Right renal cortex interstitium (tissue), 3 donors: ENCODE measurements around the gene PAOX. TPM values are rescaled to one million over a fixed set of nuclear protein-coding genes. Genes with fewer than 3 reads are reported as not detected.
"Not testable (repeated sequence)": the region's sequence is repeated elsewhere in the genome, so short reads cannot be mapped to it uniquely, and the experiment has no call there.

Source experiments
- DNase-seq, 3 donors: peaks; one replicate each; pipeline ENCODE4 v3.0.0-alpha.2; 2013; ENCODE audit warnings: low read depth in 3 of 3, low spot score in 2 of 3
- polyA plus RNA-seq, 3 donors: library from polyadenylated mRNA; unstranded; fragments of 120-200 nt; gene quantifications; one replicate each; pipeline ENCODE4 v1.2.1, GENCODE V29; 2013; ENCODE audit not compliant: insufficient read length in 3 of 3

PAOX gene
- polyA plus RNA-seq, 3 donors, result 3.8 to 6.2 (median 4.2) TPM

- no peak for DNase-seq
Observed at GRCh38 chr10:133400624-133401424, 21.8 kb downstream of the PAOX start.

GRCh38 chr10:133401500-133401899 lies 22.4 kb downstream of the PAOX start:
- no peak for DNase-seq

- no peak for DNase-seq
Observed at GRCh38 chr10:133401981-133402725, 23.1 kb downstream of the PAOX start.

DNA sequence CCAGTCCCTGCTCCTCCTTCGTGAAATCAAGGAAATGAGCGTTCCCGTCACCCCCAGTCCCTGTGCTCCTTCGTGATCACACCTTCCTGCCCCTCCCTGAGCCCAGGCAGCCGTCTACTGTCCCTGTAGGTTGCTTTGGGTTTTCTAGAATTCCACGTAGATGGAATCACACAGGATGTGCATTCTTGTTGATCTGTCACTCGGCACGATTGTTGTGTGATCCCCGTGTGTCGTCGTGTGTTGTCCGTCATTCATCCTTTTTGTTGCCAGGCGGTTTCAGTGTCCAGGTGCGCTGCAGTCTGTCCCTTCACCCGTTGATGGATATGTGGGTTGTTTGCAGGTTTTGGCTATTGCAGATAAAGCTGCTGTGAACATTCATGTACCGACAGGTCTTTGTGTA lies 24.3 kb downstream of the PAOX start:
- no peak for DNase-seq

DNA sequence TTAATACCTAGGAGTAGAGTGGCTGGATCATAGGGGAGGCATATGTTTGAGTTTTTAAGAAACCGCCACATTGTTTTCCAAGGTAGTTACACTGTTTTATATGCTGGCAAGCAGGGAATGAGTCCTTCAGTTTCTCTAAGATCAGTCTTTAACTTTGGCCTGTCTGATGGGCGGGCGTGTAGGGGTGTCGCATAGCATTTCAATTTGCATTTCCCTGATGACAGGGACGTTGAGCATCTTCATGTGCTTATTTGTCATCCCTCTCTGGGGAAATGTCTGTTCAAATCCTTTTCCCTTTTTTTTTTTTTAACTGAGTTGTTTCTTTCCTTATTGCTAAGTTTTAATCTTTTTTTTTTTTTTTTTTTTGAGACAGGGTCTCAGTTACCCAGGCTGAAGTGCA lies 24.7 kb downstream of the PAOX start:
- no peak for DNase-seq

GRCh38 chr10:133405272-133405671 lies 26.2 kb downstream of the PAOX start:
- no peak for DNase-seq

DNA sequence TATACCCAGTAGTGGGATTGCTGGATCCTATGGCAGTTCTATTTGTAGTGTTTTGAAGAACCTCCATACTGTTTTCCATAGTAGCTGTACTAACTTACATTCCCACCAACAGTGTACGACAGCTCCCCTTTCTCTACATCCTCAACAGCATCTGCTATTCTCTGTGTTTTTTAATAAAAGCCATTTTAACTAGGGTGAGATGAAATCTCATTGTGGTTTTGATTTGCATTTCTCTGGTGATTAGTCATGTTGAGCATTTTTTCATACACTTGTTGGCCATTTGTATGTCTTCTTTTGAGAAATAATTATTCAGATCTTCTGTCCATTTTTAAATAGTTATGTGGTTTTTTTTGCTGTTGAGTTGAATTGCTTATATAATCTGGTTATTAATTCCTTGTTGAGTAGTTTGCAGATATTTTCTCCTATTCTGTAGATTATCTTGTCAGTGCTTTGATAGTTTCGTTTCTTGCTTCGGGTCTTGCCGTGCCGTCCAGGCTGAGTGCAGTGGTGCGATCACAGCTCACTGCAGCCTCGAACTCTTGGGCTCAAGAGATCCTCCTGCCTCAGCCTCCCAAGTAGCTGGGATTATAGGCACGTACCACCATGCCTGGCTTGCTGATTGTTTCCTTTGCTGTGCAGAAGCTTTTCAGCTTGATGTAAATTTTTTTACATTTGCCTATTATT lies 26.9 kb downstream of the PAOX start:
- no peak for DNase-seq

DNA sequence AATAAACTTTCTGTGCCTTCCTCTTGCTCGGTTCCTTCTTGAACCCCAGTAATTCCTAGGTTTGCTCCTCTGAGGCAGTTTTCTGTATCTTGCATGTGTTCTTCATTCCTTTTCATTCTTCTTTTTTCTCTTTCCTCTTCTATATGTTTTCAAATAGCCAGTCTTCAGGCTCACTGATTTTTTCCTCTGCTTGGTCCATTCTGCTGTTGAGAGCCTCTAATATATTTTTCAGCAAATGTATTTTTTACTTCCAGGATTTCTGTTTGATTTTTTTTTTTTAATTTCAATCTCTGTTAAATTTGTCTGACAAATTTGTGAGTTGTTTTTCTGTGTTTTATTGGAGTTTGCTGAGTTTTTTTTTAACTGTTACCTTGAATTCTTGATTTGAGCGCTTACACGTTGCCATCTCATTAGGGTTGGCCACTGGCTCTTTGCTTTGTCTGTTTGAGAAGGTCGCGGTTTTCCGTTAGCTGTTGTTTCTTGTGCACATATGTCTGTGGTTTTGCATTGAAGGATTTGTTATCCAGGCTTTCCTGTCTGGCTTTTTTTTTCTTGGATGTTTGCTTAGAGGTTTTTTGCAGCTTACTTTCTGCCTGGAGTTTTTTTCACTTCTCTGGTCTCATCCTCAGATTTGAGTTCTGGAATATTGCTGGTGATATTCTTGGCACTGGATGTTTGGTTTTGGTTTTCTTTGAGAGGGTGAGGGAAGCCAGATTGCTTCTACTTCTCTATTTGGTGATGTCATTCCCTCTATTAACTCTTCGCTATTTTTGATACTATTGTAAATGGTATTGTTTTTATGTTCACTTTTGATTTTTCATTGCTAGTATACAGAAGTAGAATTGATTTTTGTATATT lies 32.7 kb downstream of the PAOX start:
- DNase-seq, result no peak

DNA sequence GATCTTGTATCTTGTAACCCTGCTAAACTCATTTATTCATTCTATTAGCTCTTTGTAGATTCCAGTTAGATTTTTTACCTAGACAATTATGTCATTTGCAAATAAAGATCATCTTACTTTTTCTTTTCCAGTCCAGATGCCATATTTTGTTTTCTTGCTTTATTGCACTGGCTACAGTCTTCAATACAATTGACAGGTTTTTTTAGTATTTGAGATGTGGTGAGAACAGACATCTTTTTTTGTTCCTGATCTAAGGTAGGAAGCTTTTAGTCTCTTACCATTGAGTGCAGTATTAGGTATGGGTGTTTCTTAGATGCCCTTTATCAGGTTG lies 33.3 kb downstream of the PAOX start:
- no peak for DNase-seq

DNA sequence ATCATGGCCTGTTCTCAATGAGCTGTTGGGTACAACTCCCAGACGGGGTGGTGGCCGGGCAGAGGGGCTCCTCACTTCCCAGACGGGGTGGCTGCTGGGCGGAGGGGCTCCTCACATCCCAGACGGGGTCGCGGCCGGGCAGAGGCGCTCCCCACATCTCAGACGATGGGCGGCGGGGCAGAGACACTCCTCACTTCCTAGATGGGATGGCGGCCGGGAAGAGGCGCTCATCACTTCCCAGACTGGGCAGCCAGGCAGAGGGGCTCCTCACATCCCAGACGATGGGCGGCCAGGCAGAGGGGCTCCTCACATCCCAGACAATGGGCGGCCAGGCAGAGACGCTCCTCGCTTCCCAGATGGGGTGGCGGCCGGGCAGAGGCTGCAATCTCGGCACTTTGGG lies 35.3 kb downstream of the PAOX start:
- not testable (repeated sequence) for DNase-seq

- no peak for DNase-seq
Observed at GRCh38 chr10:133415752-133416151, 36.7 kb downstream of the PAOX start.

DNA sequence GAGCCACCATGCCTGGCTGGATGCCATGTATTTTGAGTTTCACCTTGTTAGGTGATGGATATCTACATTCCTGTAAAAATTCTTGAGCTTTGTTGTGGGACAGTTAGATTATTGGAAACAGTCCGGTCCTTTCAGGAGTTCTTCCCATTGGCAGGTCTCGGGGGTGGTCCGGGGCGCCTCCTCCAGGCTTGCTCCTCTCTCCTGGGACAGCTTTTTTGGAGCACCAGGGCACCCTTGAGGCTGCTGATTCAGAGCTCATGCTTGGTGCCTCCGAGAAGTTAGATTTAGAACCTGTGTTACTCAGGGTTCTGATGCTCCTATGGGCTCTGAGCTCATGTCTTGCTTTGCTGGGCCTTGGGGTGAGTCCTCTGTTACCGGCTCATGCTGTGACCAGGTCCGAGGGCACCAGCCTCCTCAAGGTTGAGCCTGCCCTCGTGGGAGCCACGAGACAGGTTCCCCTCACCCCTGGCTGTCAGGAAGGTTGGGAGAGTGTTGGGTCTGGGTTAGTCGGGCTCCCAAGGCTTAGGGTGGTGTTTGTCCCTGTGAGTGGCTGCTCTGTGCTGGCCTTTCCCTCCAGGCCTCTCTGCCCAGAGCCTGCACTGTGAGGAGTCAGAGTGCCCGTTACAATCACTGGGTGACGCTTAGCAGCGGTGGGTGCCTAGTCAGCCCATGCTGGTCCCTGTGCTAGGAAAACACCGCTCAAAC lies 39.4 kb downstream of the PAOX start:
- no peak for DNase-seq

DNA sequence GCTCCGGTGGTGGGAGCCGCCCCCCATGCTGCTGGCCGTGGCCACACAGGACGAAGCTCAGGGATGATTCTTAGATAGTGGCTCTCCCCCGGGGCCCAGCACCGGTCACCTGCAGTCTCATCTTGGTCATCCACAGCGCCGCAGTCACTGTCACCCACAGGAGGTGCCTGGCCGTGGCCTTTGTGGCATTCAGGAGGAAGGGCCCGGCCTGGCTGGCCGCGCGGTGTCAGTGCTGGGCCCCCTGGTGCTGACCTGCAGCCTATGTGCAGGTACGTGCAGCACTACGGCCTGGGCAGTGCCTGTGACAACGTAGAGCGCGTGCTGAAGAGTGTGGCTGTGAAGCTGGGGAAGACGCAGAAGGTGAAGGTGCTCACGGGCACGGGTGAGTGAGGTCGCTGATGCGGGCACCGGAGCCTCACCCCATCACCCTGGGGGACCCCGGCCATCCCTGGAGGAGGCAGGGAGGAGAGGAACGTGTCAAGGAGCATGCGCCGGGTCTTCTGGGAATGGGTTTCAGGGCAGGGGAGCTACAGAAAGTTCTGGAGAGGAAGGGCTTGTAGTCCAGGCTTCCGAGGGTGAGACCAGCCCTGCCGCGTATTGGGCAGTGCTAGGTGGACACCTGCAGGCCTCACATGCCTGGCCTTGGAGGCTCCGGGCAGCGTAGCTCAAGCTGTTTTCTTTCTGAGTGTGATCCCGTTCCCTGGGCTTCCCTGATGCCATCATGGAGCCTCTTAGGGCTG lies 40.3 kb downstream of the PAOX start:
- DNase-seq, result no peak

GRCh38 chr10:133420028-133420427 lies 41.0 kb downstream of the PAOX start:
- no peak for DNase-seq

GRCh38 chr10:133420579-133420978 lies 41.5 kb downstream of the PAOX start:
- DNase-seq, result no peak

- DNase-seq, result no peak
Observed at GRCh38 chr10:133421336-133422222, 42.5 kb downstream of the PAOX start.

- DNase-seq, result no peak
Observed at GRCh38 chr10:133422223-133422806, 43.3 kb downstream of the PAOX start.
